ENCODE data around the gene CARS1. TPM values are rescaled to one million over a fixed set of nuclear protein-coding genes. Genes with fewer than 3 reads are reported as not detected.
A peak's percentile ranks its signal among the peaks of the same experiment; 100 is the strongest.

Gene CARS1
- total RNA-seq, 1 donor from 2014 or later, result 17.2 TPM

DNA sequence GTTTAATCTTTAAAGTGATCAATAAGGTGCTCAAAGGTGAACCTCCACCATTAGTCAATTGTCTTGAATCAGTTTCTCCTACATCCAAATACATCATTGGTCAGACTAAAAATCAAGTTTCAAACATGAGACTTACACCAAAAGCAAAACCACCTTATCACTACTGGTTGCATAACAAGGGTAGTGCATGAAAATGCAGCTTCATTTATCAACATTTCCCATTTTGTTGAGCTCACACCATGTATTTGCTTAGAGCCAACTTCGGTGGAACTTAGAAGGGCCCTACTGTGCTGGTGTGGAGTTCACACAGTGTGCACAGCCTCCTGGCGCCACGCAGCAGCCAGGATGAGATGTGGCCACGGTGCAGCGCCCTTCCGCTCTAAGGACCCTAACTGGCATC, 104.9 kb downstream of the CARS1 start:
- H3K36me3 Mint-ChIP-seq, result peaks cover 60% of the 10 kb centered on the region
- DNase-seq (ENCODE audit: low spot score), result no peak
- peaks cover 5% of the 10 kb centered on the region for H3K27me3 Mint-ChIP-seq (ENCODE audit: insufficient read depth, low read depth)
- no peak overlapping the region for H3K27ac Mint-ChIP-seq
- H3K27ac ChIP-seq, result no peak overlapping the region
- H3K4me3 ChIP-seq, result no peak overlapping the region
- H3K9me3 ChIP-seq (ENCODE audit: low read depth), result no peaks in the 10 kb centered on the region
- H3K79me2 ChIP-seq (ENCODE audit: low read depth), result peaks cover 11% of the 10 kb centered on the region
- peaks cover 11% of the 10 kb centered on the region for H3K4me1 ChIP-seq
- peaks cover 16% of the 10 kb centered on the region for H3K36me3 ChIP-seq
- no peak overlapping the region for H3K4me2 ChIP-seq
- no peak overlapping the region for H3K9ac ChIP-seq
- no peaks in the 10 kb centered on the region for H3K9me3 Mint-ChIP-seq
- no peaks in the 10 kb centered on the region for H3K27me3 ChIP-seq
- no peak overlapping the region for H3K4me3 Mint-ChIP-seq
- no peaks in the 10 kb centered on the region for H3F3A ChIP-seq (ENCODE audit: low read depth)
- TF ChIP-seq CTCF (IDR thresholded peaks at IDR 0.05) (no peak), EZH2 (IDR thresholded peaks at IDR 0.05) (no peak), EZH2phosphoT487 (IDR thresholded peaks at IDR 0.05) (no peak)
- H4K20me1 ChIP-seq (ENCODE audit: low read depth), result peaks cover 54% of the 10 kb centered on the region
- peaks cover 10% of the 10 kb centered on the region for H3K4me1 Mint-ChIP-seq
- H2AFZ ChIP-seq (replicated peaks), result no peak overlapping the region

DNA sequence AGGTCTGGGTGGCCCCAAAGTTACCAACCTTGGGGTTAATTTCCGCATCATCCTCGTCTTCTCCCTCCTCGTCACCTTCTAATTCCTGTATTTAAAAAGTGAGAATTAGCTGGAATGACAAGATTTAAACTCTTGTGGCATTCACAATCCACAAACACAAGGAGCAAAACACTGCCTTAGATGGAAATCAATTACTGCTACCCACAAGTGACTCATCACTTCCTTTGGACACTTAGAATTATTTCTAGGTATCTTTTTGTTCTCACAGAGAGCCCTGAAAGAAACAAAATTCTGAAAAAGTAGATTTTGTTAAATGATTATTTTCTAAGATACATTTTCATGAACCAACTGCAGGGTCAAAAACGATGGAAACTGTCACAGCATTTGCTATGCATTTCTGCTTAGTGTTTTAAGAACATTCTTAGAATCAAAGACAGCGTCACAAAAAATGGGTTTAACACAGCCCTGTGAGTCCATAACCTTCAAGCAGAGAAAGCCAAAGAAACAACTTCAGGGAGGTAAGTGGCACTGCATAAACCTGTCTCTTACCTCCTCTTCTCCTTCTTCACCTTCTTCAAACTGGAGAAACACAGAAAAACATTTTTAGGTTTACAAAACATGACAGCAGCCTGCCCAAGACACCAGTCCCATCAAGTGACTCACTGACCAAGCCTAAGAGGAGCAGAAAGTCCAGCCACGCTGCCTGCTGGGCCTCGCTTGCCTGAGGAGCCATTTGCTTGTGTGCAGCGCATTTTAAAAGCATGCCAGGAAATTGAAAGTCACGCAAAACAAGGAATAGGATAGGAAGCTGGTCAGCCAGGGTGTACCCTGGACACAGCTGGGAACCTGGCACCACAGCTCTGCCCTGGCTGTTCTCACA, 105.8 kb downstream of the CARS1 start:
- Histone ChIP-seq H3K9ac (no peak overlapping the region), H3K27me3 (no peaks in the 10 kb centered on the region)

More for the DNA sequence above, 105.8 kb downstream of the CARS1 start:
- peaks cover 11% of the 10 kb centered on the region for H3K36me3 ChIP-seq
- H3F3A ChIP-seq (ENCODE audit: low read depth), result peaks cover 5% of the 10 kb centered on the region
- H3K27ac ChIP-seq, result no peak overlapping the region
- H2AFZ ChIP-seq (replicated peaks), result no peak overlapping the region
- H3K27me3 Mint-ChIP-seq (ENCODE audit: insufficient read depth, low read depth), result peaks cover 5% of the 10 kb centered on the region
- no peak for DNase-seq (ENCODE audit: low spot score)
- H3K27ac Mint-ChIP-seq, result no peak overlapping the region
- peaks cover 62% of the 10 kb centered on the region for H3K36me3 Mint-ChIP-seq
- peaks cover 8% of the 10 kb centered on the region for H3K4me1 Mint-ChIP-seq
- H3K4me1 ChIP-seq, result peaks cover 3% of the 10 kb centered on the region
- peaks cover 3% of the 10 kb centered on the region for H3K79me2 ChIP-seq (ENCODE audit: low read depth)
- no peak overlapping the region for H3K4me2 ChIP-seq
- H3K9me3 ChIP-seq (ENCODE audit: low read depth), result no peaks in the 10 kb centered on the region
- TF ChIP-seq EZH2 (IDR thresholded peaks at IDR 0.05), result no peak
- no peak for TF ChIP-seq CTCF (IDR thresholded peaks at IDR 0.05)
- TF ChIP-seq EZH2phosphoT487 (IDR thresholded peaks at IDR 0.05), result no peak
- no peak overlapping the region for H3K4me3 Mint-ChIP-seq
- H3K4me3 ChIP-seq, result no peak overlapping the region
- H4K20me1 ChIP-seq (ENCODE audit: low read depth), result peaks cover 54% of the 10 kb centered on the region
- no peaks in the 10 kb centered on the region for H3K9me3 Mint-ChIP-seq

Small RNAs within 50 kb of the gene (small RNA-seq; reads per million reads assigned to genes)
- gene RNU1-91P (not detected), gene SNORA54 (2.1 reads per million, percentile 89 among the genes with 10 or more reads in this experiment)

Other genes starting within 250 kb of the CARS1 start
- gene CDKN1C, start 171.6 kb downstream of the CARS1 start, total RNA-seq (ENCODE audit: low replicate concordance), result 47.8 and 49.3 TPM in 2 replicates
- not detected in 2 replicates for gene PHLDA2, start 128.0 kb downstream of the CARS1 start, total RNA-seq (ENCODE audit: low replicate concordance)
- gene NAP1L4, start 65.1 kb downstream of the CARS1 start, total RNA-seq (ENCODE audit: low replicate concordance), result 108 and 191 TPM in 2 replicates
- 6.2 and 20.1 TPM in 2 replicates for gene OSBPL5, start 107.9 kb upstream of the CARS1 start, total RNA-seq (ENCODE audit: low replicate concordance)
- not detected in 2 replicates for gene MRGPRG, start 161.4 kb upstream of the CARS1 start, total RNA-seq (ENCODE audit: low replicate concordance)
- not detected in 2 replicates for gene MRGPRE, start 175.0 kb upstream of the CARS1 start, total RNA-seq (ENCODE audit: low replicate concordance)

Measured in neural progenitor cell (in vitro differentiated cells).